ENCODE measurements around the gene PPP1R26. TPM values are rescaled to one million over a fixed set of nuclear protein-coding genes. Genes with fewer than 3 reads are reported as not detected.

Gene PPP1R26
- polyA plus RNA-seq, 4 donors = 23.9 to 39.2 (median 31.1) TPM

DNA sequence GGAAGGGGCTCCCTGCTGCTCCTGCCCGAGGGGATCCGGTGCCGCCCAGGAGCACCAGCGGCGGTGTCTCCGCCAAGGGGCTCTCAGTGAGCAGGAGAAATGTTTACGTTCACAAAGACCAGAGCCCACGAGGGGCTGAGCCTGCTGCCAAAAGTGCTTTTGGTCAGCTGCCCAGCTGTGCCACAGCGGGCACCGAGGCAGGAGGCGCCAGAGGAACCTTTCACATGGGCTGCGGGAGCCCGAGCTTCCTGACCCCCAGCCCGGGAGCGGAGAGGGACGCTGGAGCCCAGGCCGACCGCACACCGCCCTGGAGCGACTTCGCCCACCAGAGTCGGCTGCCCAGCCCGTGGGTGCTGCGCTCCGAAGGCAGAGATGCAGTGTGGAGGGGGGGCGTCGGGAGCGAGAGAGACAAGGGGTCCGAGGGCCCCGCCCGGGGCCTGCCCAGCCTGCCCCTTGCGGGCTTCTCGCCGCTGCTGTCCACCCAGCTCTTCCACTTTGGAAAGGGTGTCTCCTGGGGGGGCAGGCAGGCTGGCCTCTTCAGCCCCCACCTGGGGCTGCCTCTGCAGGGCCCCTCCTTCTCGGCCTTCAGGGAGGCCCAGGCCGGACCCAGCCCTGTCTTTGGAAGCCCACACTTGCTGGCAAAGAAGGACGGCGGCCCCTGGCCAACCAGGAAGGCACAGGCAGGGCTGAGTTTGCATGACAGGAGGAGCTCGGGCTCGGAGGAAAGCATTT, 7.9 kb downstream of the PPP1R26 start:
- DNase-seq (ENCODE audit: low read depth in 4 of 4, low spot score in 2 of 4) = no peak

DNA sequence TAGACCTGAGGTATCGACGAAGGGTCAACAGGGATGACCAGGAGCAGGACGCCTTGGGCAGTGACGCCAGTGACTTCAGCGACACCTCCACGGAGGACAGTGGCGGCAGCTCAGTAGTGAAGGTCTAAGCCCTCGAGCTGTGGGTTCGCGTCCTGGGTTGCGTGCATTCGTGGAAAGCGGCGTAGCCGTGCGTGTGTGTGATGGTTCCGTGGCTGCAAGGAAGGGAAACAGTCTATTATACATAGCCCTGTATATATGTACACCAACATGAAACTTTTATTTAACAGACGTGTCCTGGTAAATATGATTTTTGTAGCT, 8.4 kb downstream of the PPP1R26 start:
- no peak for DNase-seq (ENCODE audit: low read depth in 4 of 4, low spot score in 2 of 4)

DNA sequence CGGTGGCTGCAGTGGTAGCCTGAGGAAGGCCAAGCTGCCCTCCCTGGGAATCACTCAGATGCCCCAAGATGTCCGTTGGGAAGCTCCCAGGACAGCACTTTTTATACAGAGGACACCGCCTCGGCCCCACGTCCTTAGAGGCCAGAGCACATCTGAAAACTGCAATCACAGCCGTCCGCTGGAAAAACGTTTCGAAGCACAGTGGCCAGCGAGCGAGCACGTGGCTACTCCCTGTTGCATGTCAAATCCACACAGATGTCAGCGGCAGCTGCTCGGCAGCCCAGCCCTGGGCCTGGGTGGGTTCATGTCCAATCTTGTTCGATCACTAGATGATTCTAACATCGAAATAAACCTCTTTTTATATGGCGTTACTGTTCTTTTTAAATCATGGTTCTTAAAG, 8.9 kb downstream of the PPP1R26 start:
- no peak for DNase-seq (ENCODE audit: low read depth in 4 of 4, low spot score in 2 of 4)

DNA sequence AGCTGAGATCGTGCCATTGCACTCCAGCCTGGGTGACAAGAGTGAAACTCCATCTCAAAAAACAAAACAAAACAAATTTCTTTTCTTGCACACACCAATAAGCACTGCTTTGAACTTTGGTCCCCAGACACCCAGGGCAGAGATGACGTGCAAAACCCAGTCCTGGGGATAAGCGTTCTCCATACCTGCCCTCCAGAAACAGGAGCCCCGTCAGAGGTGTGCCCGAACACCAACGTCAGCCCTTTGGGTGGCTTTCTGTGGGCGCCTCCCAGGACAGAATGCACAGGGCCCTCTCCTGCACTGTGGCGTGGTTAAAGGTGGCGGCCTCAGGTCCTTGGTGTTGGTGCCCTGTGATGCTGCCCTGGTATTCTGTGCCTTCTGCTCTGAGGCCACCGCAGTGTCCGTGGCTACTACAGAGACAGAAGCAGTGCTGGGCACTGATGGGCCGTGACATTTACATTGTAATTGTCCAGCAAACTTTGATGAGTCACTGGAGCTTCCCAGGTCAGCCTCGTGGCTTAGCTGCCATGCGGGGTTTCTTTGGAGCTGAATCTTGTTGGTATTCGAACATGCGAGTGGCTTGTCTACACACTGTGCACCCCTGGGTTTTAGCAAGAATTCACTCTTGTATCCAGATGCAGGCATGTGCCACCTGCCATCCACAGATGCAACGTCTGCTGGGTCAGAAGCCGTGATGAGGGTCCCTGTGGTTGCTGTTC, 9.8 kb downstream of the PPP1R26 start:
- no peak for DNase-seq (ENCODE audit: low read depth in 4 of 4, low spot score in 2 of 4)

DNA sequence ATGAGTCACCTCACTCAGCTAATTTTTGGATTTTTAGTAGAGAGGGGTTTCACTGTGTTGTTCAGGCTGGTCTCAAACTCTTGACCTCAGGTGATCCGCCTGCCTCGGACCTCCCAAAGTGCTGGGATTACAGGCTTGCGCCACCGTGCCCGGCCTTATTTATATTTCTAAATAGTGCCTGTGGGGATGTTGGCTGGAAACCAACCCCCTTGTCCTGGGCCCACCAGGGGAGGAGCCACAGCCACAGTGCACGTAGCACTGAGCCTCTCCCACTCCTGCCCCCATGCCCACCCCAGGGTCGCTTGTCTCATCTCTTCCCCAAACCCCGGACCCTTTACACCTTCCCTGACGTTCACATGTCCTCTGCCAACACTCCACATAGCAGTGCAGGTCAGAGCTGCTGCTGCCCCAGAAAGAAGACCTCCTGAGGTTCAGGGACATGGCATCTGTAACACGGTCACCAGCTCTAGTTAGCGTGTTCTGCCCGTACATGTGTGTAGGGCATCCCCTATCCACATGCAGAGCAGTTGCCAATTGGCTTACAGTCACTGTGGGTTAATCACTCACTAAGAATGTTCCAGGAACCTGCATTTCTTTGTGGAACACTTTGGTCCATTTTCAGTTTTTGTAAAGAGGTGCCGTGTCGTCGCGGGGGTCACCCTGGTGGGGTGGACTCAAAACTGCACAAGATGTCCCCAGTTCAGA, 10.7 kb downstream of the PPP1R26 start:
- no peak for DNase-seq (ENCODE audit: low read depth in 4 of 4, low spot score in 2 of 4)

DNA sequence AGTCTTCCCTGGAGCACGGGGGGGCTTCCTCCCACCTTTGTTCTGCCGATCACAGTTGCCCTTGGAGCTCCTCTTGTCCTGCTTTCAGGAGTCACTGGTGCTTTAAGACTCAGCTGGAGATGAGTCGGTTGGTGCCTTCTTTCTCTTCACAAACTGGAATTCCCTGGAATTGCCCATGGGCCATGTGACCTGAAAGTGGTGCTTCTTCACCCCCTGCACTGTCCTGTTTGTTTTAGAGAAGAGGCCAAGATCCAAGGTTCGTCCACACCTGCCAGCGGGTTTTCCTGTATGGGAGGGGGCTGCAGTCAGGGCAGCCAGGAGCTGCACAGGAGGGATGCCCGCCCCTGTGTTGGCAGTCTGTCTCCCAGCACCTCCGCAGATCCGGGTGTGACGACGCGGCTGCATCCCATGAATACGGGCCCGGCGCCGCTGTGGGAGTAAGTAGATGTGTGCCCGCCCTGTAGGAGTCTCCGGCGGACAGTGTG, 11.4 kb downstream of the PPP1R26 start:
- no peak for DNase-seq (ENCODE audit: low read depth in 4 of 4, low spot score in 2 of 4)

DNA sequence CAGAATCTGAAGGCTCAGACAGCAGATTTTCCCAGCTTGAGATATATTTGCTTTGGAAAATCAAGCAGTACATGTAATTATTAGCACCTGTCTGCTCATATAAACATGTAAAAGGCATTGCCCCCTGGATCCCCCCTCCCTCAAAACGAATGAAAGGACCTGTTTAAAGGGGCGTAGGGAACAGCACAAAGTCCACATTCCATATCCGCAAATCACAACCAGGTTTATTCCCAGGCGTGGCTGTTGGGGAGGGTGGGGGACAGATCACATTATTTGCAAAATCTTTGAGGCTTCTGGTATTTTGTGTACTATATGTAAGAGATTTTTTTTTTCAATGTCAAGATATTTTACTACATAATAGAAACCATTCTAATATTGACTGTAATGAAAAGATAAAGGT, 12.2 kb downstream of the PPP1R26 start:
- no peak for DNase-seq (ENCODE audit: low read depth in 4 of 4, low spot score in 2 of 4)

DNA sequence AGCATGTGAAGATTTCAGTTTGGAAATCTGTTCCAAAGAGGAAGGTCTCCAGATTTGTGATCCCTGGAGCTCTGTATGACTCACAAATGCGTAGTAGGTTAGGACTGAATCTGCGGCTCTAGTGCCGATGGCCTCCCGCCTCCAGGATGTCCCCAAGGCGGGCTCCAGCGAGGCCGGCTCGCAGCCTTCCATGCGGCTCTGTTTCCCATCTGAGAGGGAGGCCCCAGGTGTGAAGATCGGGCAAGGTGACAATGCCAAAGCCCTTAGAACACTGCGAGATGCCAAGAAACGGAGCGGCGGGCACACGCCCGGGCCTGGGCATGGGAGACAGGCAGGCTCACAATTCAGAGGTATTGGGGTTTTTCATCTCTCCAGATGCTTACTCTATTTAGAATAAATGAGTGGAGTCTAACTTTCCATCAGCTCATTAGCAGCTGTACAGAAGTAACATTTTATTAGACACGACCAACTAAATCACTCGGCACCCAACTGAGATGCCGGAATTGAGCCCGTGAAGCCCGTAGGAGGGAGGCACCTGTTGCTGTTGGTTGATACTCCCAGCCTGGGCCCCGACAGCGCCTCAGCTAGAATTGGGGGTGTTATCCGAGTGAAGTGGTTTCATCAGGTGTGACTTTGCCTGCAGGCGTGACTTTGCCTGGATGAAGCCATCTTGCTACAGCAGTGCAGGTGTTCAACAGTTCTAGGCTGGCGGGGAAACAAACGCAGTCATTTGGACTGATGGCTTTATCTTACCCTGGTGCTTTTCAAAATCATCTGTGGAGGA, 13.5 kb downstream of the PPP1R26 start:
- DNase-seq (ENCODE audit: low read depth in 4 of 4, low spot score in 2 of 4) = no peak

DNA sequence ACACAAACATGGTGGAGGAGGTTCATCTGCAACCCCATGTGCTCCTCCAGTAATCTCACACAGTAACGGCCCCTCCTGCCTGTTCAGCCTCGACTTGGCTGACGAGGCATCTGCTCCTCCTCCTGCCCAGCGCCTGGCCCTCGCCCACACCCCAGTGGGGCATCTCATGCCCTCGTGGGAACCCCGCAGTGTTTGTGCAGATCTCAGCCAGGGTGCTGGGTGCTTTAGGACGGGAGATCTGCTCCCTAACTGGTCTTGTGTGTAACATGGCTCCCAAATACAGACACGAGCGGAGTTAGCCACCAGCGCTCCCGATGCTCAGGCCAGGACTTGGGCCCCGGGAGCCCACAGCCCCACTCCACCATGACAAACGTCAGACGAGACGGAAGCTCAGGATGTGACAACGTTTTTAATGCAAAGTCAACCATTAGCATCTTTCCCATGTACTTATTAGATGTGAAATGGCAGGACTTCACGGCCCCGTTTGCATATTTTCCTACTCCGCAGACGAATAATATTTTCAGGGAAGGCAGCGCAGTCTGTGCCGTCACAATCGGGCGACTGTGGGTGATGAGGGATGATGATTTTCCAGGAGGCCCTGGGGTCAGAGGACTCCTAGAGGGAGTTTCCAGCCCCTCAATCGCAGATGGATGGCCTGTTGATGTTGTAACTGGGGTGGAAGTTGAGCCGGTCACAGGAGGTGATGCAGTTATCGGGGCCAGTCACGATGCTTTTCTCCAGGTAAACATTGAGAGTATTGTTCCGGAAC, 15.4 kb downstream of the PPP1R26 start:
- DNase-seq (ENCODE audit: low read depth in 4 of 4, low spot score in 2 of 4) = no peak

DNA sequence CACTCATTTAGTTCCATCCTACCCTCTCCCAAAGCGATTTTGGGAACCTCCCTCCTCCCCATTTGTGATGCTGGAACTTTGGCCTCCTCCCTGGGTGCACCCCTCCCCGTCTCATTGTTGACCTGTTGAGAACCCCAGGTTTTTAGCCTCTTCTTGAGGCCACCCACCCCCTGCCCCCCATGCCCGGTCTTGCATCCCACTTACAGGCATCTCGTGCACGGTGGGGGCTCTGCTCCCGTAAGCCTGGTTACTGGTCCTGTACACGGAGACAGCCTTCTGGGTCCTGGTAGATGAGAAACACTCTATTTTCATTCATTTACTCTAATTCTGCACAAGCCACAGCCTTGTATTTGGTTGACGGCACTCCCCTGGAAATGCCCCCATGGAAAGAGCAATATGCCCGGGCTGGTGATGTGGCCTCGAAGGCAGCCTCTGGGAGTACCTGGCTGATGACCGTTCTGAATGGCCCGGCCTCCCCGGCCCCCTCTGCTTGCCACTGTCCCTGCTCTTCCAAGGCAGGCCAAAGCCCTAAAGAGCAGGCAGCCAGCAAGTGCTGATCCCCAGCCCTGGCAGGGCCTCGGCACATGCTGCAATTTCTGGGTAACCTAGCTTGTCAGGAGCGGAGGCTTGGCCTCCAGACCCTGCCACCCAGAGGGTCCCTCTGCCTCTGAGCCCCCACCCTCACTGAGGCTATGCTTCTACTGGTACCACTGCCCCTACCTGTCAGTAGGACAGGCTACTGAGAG, 19.0 kb downstream of the PPP1R26 start:
- DNase-seq (ENCODE audit: low read depth in 4 of 4, low spot score in 2 of 4) = no peak

DNA sequence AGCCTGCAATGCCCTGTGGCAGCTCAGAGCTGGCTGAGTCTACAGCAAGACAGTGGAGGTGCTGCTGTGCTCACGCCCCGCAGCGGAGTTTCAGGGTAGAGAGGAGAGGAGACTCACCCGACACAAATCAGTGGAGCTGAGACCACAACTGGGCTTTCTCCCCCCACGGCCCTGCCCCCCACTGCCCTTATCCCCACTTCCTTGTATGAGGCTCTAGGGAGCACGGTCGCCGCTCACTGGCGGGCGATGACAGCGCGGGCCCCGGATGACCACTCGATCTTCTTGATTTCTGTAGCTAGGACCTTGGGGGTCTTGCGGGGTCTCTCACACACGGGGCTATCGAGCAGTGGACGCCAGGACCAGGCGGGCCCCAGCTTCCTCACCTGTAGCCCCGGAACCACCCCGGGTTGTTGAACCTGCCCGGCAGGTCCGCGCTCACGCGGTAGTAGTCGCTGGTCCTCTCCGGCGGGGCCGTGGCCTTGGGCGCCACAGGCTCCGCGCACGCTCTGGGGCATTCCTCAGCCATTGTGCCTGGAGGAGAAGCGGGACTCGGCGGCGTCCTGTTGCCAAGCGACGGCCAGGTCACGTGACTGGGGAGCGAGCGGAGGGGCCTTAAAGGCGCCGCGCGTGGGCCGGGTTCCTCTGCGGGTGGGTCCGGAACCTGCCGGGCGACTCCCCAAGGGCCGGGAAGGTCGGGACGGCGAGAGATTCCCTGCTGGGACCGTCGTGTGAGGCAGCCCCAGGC, 19.9 kb downstream of the PPP1R26 start:
- DNase-seq (ENCODE audit: low read depth in 4 of 4, low spot score in 2 of 4) = peak in 3 of 4 donors; percentile 70 to 83 (median 72)

DNA sequence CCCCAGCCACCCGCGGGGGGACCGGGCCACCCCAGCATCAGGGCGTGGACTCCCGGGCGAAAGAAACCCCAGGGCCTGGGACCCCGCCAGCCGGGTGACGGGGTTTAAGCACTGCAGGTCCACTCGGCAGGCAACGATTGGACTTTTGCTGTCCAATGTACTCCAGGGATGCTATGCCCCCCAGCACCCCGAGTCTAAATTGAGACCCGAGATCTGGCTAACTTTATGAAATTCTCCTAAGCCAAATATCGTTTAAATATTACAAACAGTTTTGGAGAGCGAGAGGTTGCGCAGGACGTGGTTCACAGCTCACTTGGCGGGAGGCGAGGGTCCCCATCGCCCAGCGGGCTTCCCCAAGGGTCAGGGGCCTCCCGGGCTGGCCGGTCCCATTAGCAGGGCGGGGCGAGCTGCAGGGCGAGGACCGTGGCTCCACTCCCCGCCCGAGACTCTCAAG, 20.5 kb downstream of the PPP1R26 start:
- peak in 1 of 4 donors; percentile 65 for DNase-seq (ENCODE audit: low read depth in 4 of 4, low spot score in 2 of 4)

DNA sequence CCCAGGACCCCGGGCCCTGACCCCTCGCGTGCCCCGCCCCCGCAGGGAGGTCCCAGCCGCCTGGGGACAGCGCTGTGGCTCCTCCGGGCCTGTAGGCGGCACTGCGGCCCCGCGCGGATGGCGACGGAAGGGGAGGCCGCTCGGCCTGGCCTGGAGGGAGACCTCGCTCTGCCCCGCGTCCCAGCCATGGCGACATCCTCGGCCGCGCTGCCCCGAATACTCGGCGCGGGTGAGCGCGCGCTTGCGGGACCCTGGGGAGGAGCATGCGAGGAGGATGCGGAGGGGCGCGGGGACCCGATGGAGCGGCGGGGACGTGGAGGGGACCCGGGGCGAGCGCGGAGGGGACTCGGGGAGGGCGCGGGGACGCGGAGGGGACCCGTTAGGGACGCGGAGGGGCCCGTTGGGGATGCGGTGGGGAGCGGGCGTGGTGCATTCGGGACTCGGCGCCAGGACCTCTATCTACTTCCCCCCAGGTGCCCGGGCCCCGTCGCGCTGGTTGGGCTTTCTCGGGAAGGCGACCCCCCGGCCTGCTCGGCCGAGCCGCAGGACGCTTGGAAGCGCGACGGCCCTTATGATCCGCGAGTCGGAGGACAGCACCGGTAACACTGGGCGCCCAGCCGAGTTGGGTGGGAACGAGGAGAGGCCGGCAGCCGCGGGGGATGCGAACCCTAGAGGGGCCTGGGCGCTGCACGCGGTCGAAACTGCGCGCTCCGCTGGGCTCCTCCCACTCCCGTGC, 21.1 kb downstream of the PPP1R26 start, which contains the start of gene MRPS2:
TSS of gene MRPS2 (plus strand) at position 158 of the 736 bp plus-strand sequence. CDS start at position 187, 29 bp downstream.
- DNase-seq (ENCODE audit: low read depth in 4 of 4, low spot score in 2 of 4) = peak; percentile 65 to 82 (median 72)

DNA sequence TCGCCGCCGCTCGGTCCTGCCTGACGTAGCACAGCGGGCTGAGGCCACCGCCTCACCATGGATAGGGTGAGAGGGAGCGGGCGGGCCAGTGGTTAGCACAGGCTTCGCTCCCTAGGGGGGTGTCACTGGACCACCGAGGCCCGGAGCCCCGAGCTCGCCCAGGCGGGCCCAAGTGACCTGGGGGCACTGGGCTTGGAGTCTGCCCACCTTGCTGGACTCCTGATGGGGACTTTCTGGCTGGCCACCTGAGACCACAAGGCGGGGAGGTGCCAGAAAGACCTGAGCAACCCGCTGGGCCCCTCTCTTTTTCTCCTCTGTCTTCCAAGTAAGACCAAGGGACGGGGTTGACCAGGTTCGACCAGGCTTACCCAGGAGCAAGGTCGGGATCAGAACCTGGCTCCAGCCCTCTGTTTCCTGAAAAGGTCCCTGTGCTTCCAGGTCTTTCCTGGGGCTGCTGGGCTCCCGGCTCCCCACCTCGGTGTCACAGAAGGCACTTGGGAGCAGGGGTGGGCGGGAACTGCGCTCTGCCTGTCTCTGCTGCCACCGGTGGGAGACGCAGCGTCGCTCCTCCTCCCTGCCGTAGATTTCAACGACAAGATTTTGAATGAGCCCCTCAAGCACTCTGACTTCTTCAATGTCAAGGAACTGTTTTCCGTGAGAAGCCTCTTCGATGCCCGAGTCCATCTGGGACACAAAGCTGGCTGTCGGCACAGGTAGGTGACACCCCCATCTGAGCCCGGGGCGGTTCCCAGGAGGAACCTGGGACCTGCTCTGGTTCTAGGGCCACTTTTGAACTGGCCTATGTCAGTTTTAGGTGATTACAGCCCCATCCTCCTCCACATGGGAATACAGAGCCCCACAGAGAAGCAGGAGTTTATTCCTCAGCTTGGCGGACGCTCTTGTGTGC, 21.9 kb downstream of the PPP1R26 start:
- DNase-seq (ENCODE audit: low read depth in 4 of 4, low spot score in 2 of 4) = no peak

DNA sequence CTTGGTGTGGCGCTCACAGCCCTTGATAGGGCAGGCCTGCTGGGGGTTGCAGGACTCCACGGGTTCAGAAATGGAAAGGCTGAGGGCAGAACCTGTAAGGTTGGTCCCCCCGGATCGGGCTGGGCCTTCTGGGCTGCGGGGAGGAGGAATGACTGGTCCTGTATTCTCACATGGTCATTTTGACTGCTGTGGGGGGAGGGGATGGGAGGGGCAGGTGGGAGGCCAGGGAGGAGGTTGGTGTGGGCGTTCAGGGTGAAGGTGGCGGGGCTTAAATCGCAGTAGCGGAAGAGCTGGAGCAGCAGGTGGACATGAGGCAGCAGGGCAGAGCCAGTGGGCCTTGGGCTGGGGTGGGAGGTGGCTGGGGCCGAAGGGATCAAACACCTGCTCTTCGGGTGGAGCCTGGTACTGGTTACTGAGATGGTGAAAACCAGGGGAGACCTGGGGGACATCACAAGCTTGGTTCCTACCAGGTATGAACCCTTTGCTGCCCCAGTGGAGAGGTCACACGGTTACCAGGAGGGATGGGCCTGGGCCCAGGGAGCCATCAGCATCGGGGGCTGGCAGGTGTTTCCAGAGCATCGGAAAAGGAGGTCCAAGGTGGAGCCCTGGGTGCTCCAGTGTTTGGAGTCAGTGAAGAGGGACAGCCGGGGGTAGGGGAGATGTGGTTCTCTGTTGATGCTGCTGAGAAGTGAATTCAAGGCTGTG, 22.7 kb downstream of the PPP1R26 start:
- DNase-seq (ENCODE audit: low read depth in 4 of 4, low spot score in 2 of 4) = no peak

DNA sequence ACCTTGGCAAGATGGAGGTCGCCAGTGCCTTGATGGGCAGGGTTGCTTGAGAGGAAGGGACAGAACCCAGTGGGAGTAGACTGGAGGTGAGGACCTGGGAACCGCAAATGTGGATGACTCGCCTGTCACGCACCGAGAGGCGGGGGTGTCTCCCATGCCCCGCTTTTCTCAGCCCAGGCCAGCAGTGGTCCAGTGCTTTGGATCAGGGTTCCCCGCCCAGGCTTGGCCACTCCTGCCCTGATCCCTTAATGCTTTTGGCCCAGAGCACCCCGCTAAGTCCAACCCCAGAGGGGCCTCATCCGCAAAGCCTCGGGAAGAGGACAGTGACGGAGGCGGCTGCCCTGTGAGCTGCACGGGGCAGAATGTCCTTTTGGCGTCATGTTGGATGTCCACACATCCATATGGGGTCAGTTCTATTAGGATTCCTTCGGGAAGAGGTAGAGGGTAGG, 23.3 kb downstream of the PPP1R26 start:
- DNase-seq (ENCODE audit: low read depth in 4 of 4, low spot score in 2 of 4) = no peak

All from left renal cortex interstitium (tissue), 4 donors.